ENCODE measurements around the gene ATN1. TPM values are rescaled to one million over a fixed set of nuclear protein-coding genes. Genes with fewer than 3 reads are reported as not detected.

Gene ATN1
- total and polyA plus RNA-seq, 9 of the 15 experiments (the other 6 are each of a cell fraction or from before 2014, with no cell fraction given) = 0.15 to 49.8 (median 2.7) TPM

GRCh38 chr12:6937481-6938352 lies 10.0 kb downstream of the ATN1 start (continued):
- TF ChIP-seq THAP12 (CRISPR knock-in tag; IDR thresholded peaks at IDR 0.05) (peak; percentile 82; the same call in 1 of the 2 replicates), CREB3L1 (IDR thresholded peaks at IDR 0.05; ENCODE audit: borderline replicate concordance, low read depth) (peak; percentile 73; the same call in 1 of the 2 replicates), TEAD2 (tag; IDR thresholded peaks at IDR 0.05) (no peak), HMGN3 (IDR thresholded peaks at IDR 0.05; ENCODE audit: borderline replicate concordance, extremely low read depth, insufficient read length, low read depth, low read length) (peak; percentile 87), NFIC (IDR thresholded peaks at IDR 0.05) (0 out of 2 replicates have a peak, but pooled peaks have one; percentile 4), KLF1 (tag; IDR thresholded peaks at IDR 0.05) (no peak), HMGXB4 (CRISPR knock-in tag; IDR thresholded peaks at IDR 0.05) (peak; percentile 38; the same call in 1 of the 2 replicates), SOX6 (IDR thresholded peaks at IDR 0.05) (peak; percentile 58), GTF2E2 (tag; IDR thresholded peaks at IDR 0.05) (no peak), ZBTB8A (IDR thresholded peaks at IDR 0.05; ENCODE audit: partially characterized antibody) (no peak), RBM25 (IDR thresholded peaks at IDR 0.05; ENCODE audit: low read depth, low read length, severe bottlenecking) (peak; percentile 39), POLR3A (IDR thresholded peaks at IDR 0.05; ENCODE audit: borderline replicate concordance, extremely low read depth, insufficient read depth, insufficient read length) (no peak), C11orf30 (IDR thresholded peaks at IDR 0.05; ENCODE audit: low read depth) (peak; percentile 88), TSC22D4 (tag; IDR thresholded peaks at IDR 0.05) (no peak), NFYB (IDR thresholded peaks at IDR 0.05; ENCODE audit: extremely low read depth, insufficient read length) (no peak), CXXC5 (CRISPR knock-in tag; IDR thresholded peaks at IDR 0.05) (peak; percentile 97), TCFL5 (CRISPR knock-in tag; conservative IDR thresholded peaks at IDR 0.05) (no peak), ESRRA (IDR thresholded peaks at IDR 0.05; ENCODE audit: borderline replicate concordance, low read depth) (peak; percentile 75), ZNF277 (CRISPR knock-in tag; IDR thresholded peaks at IDR 0.05; ENCODE audit: borderline replicate concordance) (no peak), SAFB (IDR thresholded peaks at IDR 0.05; ENCODE audit: borderline replicate concordance, low read depth, low read length) (peak; percentile 84)

Measured in K562 (cell line).